Cardiac fibroblast (primary cell): Measurements from ENCODE around the gene PRKAG3.

ENCODE experiments used
- DNase-seq, 2 donors: peaks; one replicate each; pipeline versions ENCODE4 v3.0.0 to v3.0.0-alpha.2; 2010; ENCODE audit warnings: low read depth in 2 of 2
- H3K4me3 ChIP-seq, 2 donors: replicated peaks in 1 of 2; 1 replicate in 1 of 2; 2 replicates in 1 of 2; pipeline ENCODE4 v1.5.1; 2011; ENCODE audit warnings: low read depth in 2 of 2, low read length in 2 of 2, mild to moderate bottlenecking in 2 of 2, moderate library complexity in 1 of 2
- TF ChIP-seq, protein P1 (sequence below): IDR thresholded peaks from one replicate; pipeline ENCODE4 v1.5.1; 2011; ENCODE audit warnings: low read depth, mild to moderate bottlenecking, low read length, inconsistent platforms

Gene PRKAG3

DNA sequence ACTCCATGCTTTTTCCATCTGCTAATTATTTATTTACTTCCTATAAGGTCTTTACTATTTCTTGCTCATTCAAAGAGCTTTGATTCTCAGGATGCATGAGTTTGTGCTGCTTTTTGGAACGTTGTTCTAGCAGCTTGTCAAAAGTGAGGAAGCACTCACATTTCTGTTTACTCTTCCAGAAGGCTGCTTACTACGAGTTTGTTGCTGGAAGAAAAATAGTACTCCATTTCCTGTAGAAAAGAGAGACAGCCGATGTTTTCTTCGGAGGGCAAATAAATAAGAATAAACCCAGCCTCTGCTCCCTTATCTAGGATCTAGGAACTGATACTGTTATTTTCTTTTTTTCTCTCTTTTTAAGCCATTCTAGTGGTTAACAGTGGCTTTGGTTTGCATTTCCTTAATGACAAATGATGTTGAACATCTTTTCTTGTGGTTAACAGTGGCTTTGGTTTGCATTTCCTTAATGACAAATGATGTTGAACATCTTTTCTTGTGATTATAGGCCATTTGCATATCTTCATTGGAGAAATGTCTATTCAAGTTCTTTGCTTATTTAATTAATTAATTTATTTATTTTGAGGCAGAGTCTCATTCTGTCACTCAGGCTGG is 29.1 kb downstream of the PRKAG3 start:
- H3K4me3 ChIP-seq, result no peak overlapping the region
- DNase-seq, result no peak
- TF ChIP-seq, protein P1, sequence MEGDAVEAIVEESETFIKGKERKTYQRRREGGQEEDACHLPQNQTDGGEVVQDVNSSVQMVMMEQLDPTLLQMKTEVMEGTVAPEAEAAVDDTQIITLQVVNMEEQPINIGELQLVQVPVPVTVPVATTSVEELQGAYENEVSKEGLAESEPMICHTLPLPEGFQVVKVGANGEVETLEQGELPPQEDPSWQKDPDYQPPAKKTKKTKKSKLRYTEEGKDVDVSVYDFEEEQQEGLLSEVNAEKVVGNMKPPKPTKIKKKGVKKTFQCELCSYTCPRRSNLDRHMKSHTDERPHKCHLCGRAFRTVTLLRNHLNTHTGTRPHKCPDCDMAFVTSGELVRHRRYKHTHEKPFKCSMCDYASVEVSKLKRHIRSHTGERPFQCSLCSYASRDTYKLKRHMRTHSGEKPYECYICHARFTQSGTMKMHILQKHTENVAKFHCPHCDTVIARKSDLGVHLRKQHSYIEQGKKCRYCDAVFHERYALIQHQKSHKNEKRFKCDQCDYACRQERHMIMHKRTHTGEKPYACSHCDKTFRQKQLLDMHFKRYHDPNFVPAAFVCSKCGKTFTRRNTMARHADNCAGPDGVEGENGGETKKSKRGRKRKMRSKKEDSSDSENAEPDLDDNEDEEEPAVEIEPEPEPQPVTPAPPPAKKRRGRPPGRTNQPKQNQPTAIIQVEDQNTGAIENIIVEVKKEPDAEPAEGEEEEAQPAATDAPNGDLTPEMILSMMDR, result no peak

DNA sequence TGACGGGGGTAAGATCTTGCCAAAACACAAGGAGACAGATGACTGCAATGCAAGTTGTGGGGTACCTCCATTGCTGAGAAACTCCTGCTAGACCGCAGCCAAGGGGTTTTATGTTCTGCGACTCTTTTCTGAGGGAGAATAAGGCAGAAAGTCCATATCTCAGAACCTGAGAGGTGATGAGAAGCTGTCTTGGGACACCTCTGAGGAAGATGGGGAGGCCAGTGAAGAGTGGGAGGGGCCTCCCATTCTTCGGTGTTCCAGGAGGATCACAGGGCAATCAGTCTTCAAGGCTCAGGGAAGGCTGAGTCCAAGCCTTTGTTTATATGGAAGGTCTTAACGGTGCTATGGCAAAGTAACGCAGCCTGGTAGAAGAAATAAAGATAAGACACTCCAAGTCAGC is 31.6 kb downstream of the PRKAG3 start:
- no peak for DNase-seq
- no peak overlapping the region for H3K4me3 ChIP-seq
- TF ChIP-seq, protein P1, result no peak

DNA sequence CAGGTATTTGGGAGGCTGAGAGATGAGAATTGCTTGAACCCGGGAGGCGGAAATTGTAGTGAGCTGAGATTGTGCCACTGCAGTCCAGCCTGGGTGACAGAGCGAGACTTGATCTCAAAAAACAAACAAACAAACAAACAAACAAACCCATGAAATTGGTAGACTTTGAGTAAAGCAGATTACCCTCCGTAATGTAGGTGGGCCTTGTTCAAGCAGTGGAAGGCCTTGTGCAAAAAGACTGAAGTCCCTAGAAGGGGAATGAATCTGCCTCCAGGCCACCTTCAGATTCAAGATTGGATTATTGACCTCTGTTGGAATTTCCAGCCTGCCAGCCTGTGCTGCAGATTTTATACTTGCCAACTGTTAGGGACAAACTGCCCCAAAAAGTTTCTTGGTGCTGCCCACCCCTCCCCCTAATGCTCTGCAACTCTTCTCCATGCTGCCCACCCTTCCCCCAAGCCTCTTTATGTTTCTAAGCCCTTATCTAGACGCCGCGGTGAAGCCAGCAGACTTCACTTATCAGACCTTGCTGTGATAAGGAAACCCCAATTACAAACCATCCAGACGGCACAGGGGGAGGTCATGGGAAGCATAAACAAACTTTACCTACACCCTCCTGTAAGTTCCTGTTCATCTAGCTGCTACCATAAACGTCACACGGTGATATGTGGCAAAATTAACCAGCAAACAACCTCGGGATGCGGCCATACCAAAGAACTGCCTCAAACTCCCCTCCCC is 32.7 kb downstream of the PRKAG3 start:
- TF ChIP-seq, protein P1, result no peak
- DNase-seq, result peak in 1 of 2 donors; percentile 10
- no peak overlapping the region for H3K4me3 ChIP-seq

DNA sequence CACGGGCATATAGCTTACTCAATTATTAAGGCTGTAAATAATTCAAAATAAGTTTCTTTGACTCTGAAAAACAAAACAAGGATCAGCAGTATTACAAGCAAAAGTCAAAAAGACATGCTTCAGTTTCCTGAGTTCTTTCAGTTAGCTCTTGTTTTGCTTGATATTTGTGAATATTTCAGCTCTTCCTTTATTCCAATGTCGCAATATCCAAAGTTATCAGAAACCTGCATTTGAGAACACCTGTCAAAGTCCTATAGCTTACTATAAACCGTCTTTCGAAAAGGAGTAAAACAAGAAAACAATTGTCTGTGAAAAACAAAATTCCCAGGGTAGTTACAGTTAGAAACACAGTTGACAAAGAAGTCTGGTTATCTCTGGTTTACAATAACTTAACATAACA is 34.9 kb downstream of the PRKAG3 start:
- TF ChIP-seq, protein P1, result no peak
- no peak overlapping the region for H3K4me3 ChIP-seq
- DNase-seq, result no peak

DNA sequence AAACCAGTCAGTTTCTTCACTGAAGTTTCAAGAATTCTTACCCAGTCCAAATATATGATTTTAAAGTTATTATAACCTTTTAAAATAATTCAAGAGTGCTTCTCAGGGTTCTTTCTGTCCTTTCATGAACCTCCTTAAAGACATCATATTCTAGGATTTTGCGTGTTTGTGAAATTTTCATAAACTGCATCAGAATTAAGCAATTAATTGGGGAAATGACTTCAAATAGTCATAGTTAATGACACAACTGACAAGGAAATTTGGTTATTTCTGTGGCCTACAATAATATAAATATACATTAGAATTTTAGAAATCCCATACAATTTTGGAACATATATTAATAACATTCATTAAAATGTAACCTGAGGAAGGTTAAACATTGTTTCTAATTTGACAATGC is 39.2 kb downstream of the PRKAG3 start:
- DNase-seq, result no peak

DNA sequence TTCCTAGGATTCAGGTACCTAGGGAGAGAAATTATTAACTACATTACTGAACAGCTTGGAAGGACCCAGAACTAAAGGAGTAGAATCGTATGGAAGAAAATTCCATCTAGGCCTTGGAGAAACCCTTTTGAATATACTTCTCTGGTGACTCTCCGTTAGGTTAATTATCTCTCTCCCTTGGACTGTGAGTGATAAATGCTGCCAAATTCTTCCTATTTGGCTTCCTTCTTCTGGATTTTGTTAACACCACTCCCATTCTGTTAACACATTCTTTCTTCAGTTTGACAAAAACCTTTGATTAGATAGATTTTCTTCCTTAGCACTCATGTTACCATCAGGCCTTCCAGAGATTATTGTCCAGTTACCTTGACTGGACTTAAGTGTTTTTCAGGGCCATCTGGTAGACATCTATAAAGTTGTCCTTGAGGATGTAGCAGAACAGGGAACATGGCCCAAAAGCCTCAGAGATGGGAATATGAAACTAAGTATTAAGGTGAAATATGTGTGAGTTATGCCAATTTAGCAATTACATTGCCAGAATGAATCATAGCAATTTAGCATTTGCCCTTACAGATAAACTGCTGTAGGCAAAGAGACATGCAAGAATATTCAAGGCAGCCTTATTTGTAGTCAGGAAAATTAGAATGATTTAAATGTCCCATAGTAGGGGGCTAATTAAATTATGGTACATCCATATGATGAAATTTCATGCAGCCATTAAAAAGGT is 42.9 kb downstream of the PRKAG3 start:
- TF ChIP-seq, protein P1, result no peak
- peak in 1 of 2 donors; percentile 47 for DNase-seq
- H3K4me3 ChIP-seq, result no peak overlapping the region

More for the DNA sequence above, 39.2 kb downstream of the PRKAG3 start:
- H3K4me3 ChIP-seq, result no peak overlapping the region
- TF ChIP-seq, protein P1, result no peak
